Gastrocnemius medialis (tissue), 4 donors: Measurements from ENCODE around the gene FASN.

ENCODE experiments used
- POLR2A ChIP-seq, 2 donors: fragments of 450-650 bp; IDR thresholded peaks; one replicate each; pipeline ENCODE4 v1.6.1; 2017; ENCODE audit warnings: antibody characterized with exemption in 2 of 2, mild to moderate bottlenecking in 2 of 2, moderate library complexity in 2 of 2
- TF ChIP-seq, protein P1 (sequence below), 5 experiments: fragments of 450-650 bp in 3 of 5; fragments of 200-600 bp in 2 of 5; sonication (generic) in 2 of 5; IDR thresholded peaks in 4 of 5; conservative IDR thresholded peaks in 1 of 5; 1 replicate in 4 of 5; 2 replicates in 1 of 5; pipeline ENCODE4 v1.5.1; 2016 to 2019; ENCODE audit warnings: antibody characterized with exemption in 5 of 5, mild to moderate bottlenecking in 3 of 5, moderate library complexity in 3 of 5

DNA sequence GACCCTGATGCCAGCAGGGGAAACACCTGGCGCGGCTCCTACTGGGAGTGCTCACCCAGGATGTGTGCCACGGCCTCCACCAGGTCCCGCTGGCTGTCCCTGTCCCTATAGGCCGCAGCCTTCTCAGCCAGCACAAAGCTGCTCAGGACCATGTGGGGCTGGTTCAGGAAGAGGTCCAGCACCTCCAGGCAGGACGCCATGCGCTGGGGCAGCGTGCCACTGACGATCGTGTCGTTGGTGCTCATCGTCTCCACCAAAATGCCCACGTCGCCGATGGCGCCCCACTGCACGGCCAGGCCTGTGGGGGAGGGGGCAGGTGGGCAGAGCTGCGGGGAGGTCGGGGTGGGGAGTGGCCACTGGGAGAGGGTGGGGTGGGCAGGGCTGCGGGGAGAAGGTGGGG lies 16.5 kb downstream of the FASN start:
- TF ChIP-seq, protein P1, sequence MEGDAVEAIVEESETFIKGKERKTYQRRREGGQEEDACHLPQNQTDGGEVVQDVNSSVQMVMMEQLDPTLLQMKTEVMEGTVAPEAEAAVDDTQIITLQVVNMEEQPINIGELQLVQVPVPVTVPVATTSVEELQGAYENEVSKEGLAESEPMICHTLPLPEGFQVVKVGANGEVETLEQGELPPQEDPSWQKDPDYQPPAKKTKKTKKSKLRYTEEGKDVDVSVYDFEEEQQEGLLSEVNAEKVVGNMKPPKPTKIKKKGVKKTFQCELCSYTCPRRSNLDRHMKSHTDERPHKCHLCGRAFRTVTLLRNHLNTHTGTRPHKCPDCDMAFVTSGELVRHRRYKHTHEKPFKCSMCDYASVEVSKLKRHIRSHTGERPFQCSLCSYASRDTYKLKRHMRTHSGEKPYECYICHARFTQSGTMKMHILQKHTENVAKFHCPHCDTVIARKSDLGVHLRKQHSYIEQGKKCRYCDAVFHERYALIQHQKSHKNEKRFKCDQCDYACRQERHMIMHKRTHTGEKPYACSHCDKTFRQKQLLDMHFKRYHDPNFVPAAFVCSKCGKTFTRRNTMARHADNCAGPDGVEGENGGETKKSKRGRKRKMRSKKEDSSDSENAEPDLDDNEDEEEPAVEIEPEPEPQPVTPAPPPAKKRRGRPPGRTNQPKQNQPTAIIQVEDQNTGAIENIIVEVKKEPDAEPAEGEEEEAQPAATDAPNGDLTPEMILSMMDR (IDR thresholded peaks at IDR 0.05 in 4 of 5, conservative IDR thresholded peaks at IDR 0.05 in 1 of 5), result no peak
- TF ChIP-seq POLR2A (IDR thresholded peaks at IDR 0.05), result no peak
